CD14-positive monocyte (primary cell): Measurements from ENCODE around the gene TEDDM1. TPM values are rescaled to one million over a fixed set of nuclear protein-coding genes. Genes with fewer than 3 reads are reported as not detected.

ENCODE experiments used
- DNase-seq, 3 donors: peaks; one replicate each; pipeline ENCODE4 v3.0.0-alpha.2; 2011 to 2022
- H2AFZ ChIP-seq: 2 replicates; pipeline ENCODE4 v1.6.0; 2012; ENCODE audit warnings: mild to moderate bottlenecking, low read depth, low read length, inconsistent platforms; ENCODE audit not compliant: insufficient read depth, poor library complexity, severe bottlenecking
- H3K27ac ChIP-seq, 2 donors: 1 replicate in 1 of 2; 2 replicates in 1 of 2; pipeline ENCODE4 v1.5.1; 2012 to 2013; ENCODE audit warnings: low read length in 2 of 2, control low read depth in 1 of 2, inconsistent platforms in 1 of 2, low read depth in 1 of 2, mild to moderate bottlenecking in 1 of 2
- H3K27me3 ChIP-seq, 2 donors: one replicate each; pipeline versions ENCODE4 v1.6.0 to v1.6.1; 2011 to 2013; ENCODE audit warnings: low read length in 2 of 2; ENCODE audit not compliant: control insufficient read depth in 2 of 2, insufficient read depth in 2 of 2
- H3K36me3 ChIP-seq, 2 donors: replicated peaks in 1 of 2; 1 replicate in 1 of 2; 2 replicates in 1 of 2; pipeline versions ENCODE4 v1.5.1 to v1.6.1; 2012 to 2013; ENCODE audit warnings: low read length in 2 of 2, control low read depth in 1 of 2, inconsistent platforms in 1 of 2, mild to moderate bottlenecking in 1 of 2; ENCODE audit not compliant: insufficient read depth in 2 of 2, control insufficient read depth in 1 of 2
- H3K4me1 ChIP-seq, 2 donors: 1 replicate in 1 of 2; 2 replicates in 1 of 2; pipeline versions ENCODE4 v1.5.1 to v1.6.1; 2012 to 2013; ENCODE audit warnings: low read length in 2 of 2, control low read depth in 1 of 2, inconsistent platforms in 1 of 2, mild to moderate bottlenecking in 1 of 2, moderate library complexity in 1 of 2; ENCODE audit not compliant: insufficient read depth in 2 of 2, control insufficient read depth in 1 of 2
- H3K4me2 ChIP-seq: replicated peaks from 2 replicates; pipeline ENCODE3; 2012; ENCODE audit warnings: low read length, moderate library complexity, mild to moderate bottlenecking; ENCODE audit not compliant: poor library complexity, severe bottlenecking; ENCODE audit errors: extremely low read depth
- H3K4me3 ChIP-seq, 3 experiments: fragments of 200-600 bp in 1 of 3; sonication (generic) in 1 of 3; replicated peaks in 1 of 3; 1 replicate in 2 of 3; 2 replicates in 1 of 3; pipeline ENCODE4 v1.5.1; 2011 to 2013; ENCODE audit warnings: low read length in 3 of 3, mild to moderate bottlenecking in 3 of 3, control low read depth in 2 of 3, low read depth in 2 of 3, inconsistent platforms in 1 of 3, moderate library complexity in 1 of 3
- H3K79me2 ChIP-seq: 2 replicates; pipeline ENCODE4 v1.6.0; 2012; ENCODE audit warnings: mild to moderate bottlenecking, control low read depth, inconsistent platforms, low read length, moderate library complexity; ENCODE audit not compliant: insufficient read depth
- H3K9ac ChIP-seq: 2 replicates; pipeline ENCODE4 v1.6.0; 2017; ENCODE audit warnings: low read length, mild to moderate bottlenecking; ENCODE audit not compliant: insufficient read depth, poor library complexity, severe bottlenecking
- H3K9me3 ChIP-seq, 2 donors: replicated peaks in 1 of 2; 1 replicate in 1 of 2; 2 replicates in 1 of 2; pipeline versions ENCODE4 v1.5.1 to v1.6.1; 2012 to 2013; ENCODE audit warnings: low read length in 2 of 2, control low read depth in 1 of 2; ENCODE audit not compliant: control insufficient read depth in 1 of 2, insufficient read depth in 1 of 2
- H4K20me1 ChIP-seq: 2 replicates; pipeline ENCODE4 v1.6.0; 2012; ENCODE audit warnings: mild to moderate bottlenecking, low read length, control low read depth, moderate library complexity; ENCODE audit not compliant: insufficient read depth
- H3K27ac Mint-ChIP-seq, 7 donors: one replicate each; pipeline ENCODE4 v1.8.0; 2020; ENCODE audit warnings: mild to moderate bottlenecking in 7 of 7, mixed read lengths in 7 of 7, moderate library complexity in 6 of 7, inconsistent platforms in 2 of 7
- H3K27me3 Mint-ChIP-seq, 3 donors: one replicate each; pipeline ENCODE4 v1.8.0; 2021 to 2022; ENCODE audit warnings: low read depth in 3 of 3, mild to moderate bottlenecking in 3 of 3, mixed read lengths in 3 of 3, moderate library complexity in 3 of 3, inconsistent platforms in 1 of 3
- H3K36me3 Mint-ChIP-seq, 2 donors: one replicate each; pipeline ENCODE4 v1.8.0; 2020; ENCODE audit warnings: mixed read lengths in 2 of 2, inconsistent platforms in 1 of 2, mild to moderate bottlenecking in 1 of 2
- H3K4me1 Mint-ChIP-seq: one replicate; pipeline ENCODE4 v1.8.0; 2020; ENCODE audit warnings: mild to moderate bottlenecking, mixed read lengths
- H3K4me3 Mint-ChIP-seq, 2 donors: one replicate each; pipeline ENCODE4 v1.8.0; 2020; ENCODE audit warnings: mild to moderate bottlenecking in 2 of 2, mixed read lengths in 2 of 2, moderate library complexity in 1 of 2
- H3K9me3 Mint-ChIP-seq, 7 donors: one replicate each; pipeline ENCODE4 v1.8.0; 2020 to 2022; ENCODE audit warnings: mixed read lengths in 7 of 7, mild to moderate bottlenecking in 6 of 7, moderate library complexity in 6 of 7, inconsistent platforms in 2 of 7
- CTCF ChIP-seq: fragments of 200-600 bp; IDR thresholded peaks from one replicate; pipeline ENCODE4 v1.8.0; 2022; ENCODE audit warnings: antibody characterized with exemption, mild to moderate bottlenecking
- WGBS: methylation state at CpG from one replicate; pipeline ENCODE4 v1.1.5; 2013; ENCODE audit warnings: missing lambda C conversion rate; ENCODE audit not compliant: insufficient coverage; 5-methylcytosine and 5-hydroxymethylcytosine counted together
- intact Hi-C, 2 donors: fragments of 100-400 bp; cut with micrococcal nuclease; formaldehyde crosslinking; loops; one replicate each; pipeline versions ENCODE4 v1.15.0 to v1.15.1; 2023
- polyA plus RNA-seq, 3 donors: library from polyadenylated mRNA; depleted of rRNA in 1 of 3; unstranded in 2 of 3; stranded (reverse) in 1 of 3; fragments of 300-500 nt in 2 of 3; fragments of >200 nt in 1 of 3; fragmentation: Illumina TruSeq in 2 of 3; gene quantifications; 1 replicate in 2 of 3; 2 replicates in 1 of 3; pipeline ENCODE4 v1.2.3, GENCODE V29; 2012 to 2021

TEDDM1 gene
- polyA plus RNA-seq, 3 donors, result 0.07 TPM; not detected in 2

GRCh38 chr1:182376936-182377574 lies 23.4 kb downstream of the TEDDM1 start:
- Histone ChIP-seq H4K20me1 (peaks cover 10% of the 10 kb centered on the region), H2AFZ (no peak overlapping the region), H3K4me3 (no peak overlapping the region), H3K27me3 (no peaks in the 10 kb centered on the region), H3K79me2 (no peaks in the 10 kb centered on the region), H3K4me2 (no peak overlapping the region), H3K4me1 (peaks cover 7 to 8% of the 10 kb centered on the region in 2 donors), H3K9ac (no peak overlapping the region), H3K27ac (no peak overlapping the region), H3K9me3 (no peaks in the 10 kb centered on the region), H3K36me3 (peaks cover under 1 to 12% of the 10 kb centered on the region in 2 donors)
- no peak overlapping the region for H3K4me3 Mint-ChIP-seq
- no peak overlapping the region for H3K27ac Mint-ChIP-seq
- peaks cover 14% of the 10 kb centered on the region for H3K4me1 Mint-ChIP-seq
- no peak for DNase-seq
- no peaks in the 10 kb centered on the region for H3K9me3 Mint-ChIP-seq
- intact Hi-C loops, result no loop called here
- no peak for TF ChIP-seq CTCF
- H3K27me3 Mint-ChIP-seq, result peaks cover 0 to 3% (median 2%) of the 10 kb centered on the region in 3 donors
- H3K36me3 Mint-ChIP-seq, result peaks cover 4 to 12% of the 10 kb centered on the region in 2 donors

DNA sequence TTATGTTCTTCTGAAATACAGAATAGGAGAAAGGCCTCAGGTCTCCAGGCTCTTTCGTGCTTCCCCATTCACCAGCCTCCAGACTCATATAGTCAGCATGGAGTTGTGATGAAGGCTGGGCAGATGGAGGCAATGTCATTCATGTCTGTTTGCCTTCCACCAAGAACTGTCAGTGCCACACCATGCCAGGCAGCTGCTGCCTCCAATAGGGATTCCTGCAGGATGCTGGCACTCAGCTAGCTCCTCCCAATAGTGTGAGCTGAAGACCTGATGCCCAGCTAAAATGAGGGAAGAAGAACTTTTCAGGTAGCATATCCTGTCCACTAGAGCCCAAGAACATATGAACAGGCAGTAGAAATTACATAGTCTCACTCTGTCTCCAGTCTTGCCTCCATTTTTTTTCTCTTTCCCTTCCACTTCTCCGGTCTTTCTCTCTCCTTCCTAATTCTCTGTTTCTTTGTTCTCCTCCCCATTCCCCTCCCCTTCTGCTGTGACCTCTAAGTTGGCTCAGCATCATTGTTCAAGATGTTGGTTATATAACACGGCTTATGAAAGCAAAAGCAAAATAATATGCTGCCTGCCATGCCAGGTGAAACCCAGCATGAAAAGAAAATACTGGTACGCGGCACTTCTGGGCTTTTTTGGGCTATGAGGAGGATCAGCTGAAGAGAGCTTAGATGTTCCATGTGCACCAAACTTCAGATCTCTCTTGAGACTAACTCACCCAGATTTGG lies 26.2 kb downstream of the TEDDM1 start:
- no CpG with 5 or more reads among the region's 5 CpGs for WGBS
- DNase-seq, result no peak
- intact Hi-C loops, result no loop called here
- no peaks in the 10 kb centered on the region for H3K4me1 Mint-ChIP-seq
- no peaks in the 10 kb centered on the region for H3K36me3 ChIP-seq
- no peaks in the 10 kb centered on the region for H3K9me3 Mint-ChIP-seq
- H2AFZ ChIP-seq, result no peak overlapping the region
- no peaks in the 10 kb centered on the region for H3K36me3 Mint-ChIP-seq
- no peaks in the 10 kb centered on the region for H3K27me3 ChIP-seq
- H3K4me3 Mint-ChIP-seq, result no peak overlapping the region
- peak overlapping the region in 1 of 7 donors; percentile 11 for H3K27ac Mint-ChIP-seq
- H3K4me1 ChIP-seq, result no peaks in the 10 kb centered on the region
- no peak overlapping the region for H3K9ac ChIP-seq
- H3K4me3 ChIP-seq, result no peak overlapping the region
- H3K9me3 ChIP-seq, result no peaks in the 10 kb centered on the region
- no peak for TF ChIP-seq CTCF
- no peak overlapping the region for H3K27ac ChIP-seq
- H3K4me2 ChIP-seq, result no peak overlapping the region
- H3K27me3 Mint-ChIP-seq, result peaks cover 0 to 3% (median 2%) of the 10 kb centered on the region in 3 donors
- H4K20me1 ChIP-seq, result no peaks in the 10 kb centered on the region
- H3K79me2 ChIP-seq, result no peaks in the 10 kb centered on the region
